SK-N-MC (cell line): ENCODE data around the gene SDK2.

Experiments
- EZH2 ChIP-seq: fragments of 200-600 bp; sonication (generic); IDR thresholded peaks from one replicate; pipeline ENCODE4 v1.6.1; 2017; ENCODE audit warnings: antibody characterized with exemption
- POLR2AphosphoS5 ChIP-seq: IDR thresholded peaks from 2 replicates; pipeline ENCODE4 v1.6.1; 2012; ENCODE audit warnings: mild to moderate bottlenecking, low read depth, low read length, borderline replicate concordance

DNA sequence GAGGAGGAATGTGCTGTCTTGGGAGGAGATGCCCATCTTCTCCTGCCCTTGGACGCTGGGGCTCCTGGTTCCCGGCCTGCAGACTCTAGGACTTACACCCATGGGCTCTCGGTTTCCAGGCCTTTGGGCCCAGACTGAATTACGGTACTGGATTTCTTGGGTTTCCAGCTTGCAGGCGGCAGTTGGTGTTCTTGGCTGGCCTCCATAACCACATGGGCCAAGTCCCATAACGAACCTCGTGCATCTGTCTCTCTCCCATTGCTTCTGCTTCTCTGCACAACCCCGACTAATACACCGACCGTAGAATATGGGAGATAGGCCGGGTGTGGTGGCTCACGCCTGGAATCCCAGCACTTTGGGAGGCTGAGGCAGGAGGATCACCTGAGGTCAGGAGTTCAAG lies 162.6 kb downstream of the SDK2 start:
- no peak for TF ChIP-seq POLR2AphosphoS5
- no peak for TF ChIP-seq EZH2
